GM18873 (cell line): Measurements from ENCODE around the gene FAM120A.
"Not testable (repeated sequence)": the region's sequence is repeated elsewhere in the genome, so short reads cannot be mapped to it uniquely, and the experiment has no call there.

Source experiments
- ATAC-seq: cut with Tn5 transposase; IDR thresholded peaks from one replicate; pipeline ENCODE4 v1.9.1; 2021; ENCODE audit warnings: mild to moderate bottlenecking, moderate library complexity, moderate number of reproducible peaks; ENCODE audit not compliant: unreplicated experiment, low FRiP score

The FAM120A gene

GRCh38 chr9:93501406-93501805 is 49.9 kb downstream of the FAM120A start:
- no peak for ATAC-seq

DNA sequence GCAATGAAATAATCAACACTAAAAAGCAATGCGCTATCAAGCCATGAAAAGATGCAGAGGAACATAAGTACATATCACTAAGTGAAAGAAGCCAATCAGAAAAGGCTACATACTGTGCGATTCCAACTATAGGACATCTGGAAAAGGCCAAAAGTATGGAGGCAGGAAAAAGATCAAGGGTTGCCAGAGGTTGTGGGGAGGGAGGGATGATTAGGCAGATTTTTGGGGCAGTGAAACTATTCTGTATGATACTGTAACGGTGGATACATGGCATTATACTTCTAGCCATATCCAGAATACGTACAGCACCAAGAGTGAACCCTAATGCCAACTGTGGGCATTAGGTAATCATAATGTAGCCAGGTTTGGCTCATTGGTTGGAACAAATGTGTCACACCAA is 51.9 kb downstream of the FAM120A start:
- ATAC-seq = no peak

- ATAC-seq = no peak
These were observed 54.2 kb downstream of the FAM120A start for GRCh38 chr9:93505541-93506132.

- no peak for ATAC-seq
These were observed 56.3 kb downstream of the FAM120A start for GRCh38 chr9:93507768-93508167.

GRCh38 chr9:93508207-93508606 is 56.7 kb downstream of the FAM120A start:
- no peak for ATAC-seq

GRCh38 chr9:93509084-93509483 is 57.6 kb downstream of the FAM120A start:
- no peak for ATAC-seq

DNA sequence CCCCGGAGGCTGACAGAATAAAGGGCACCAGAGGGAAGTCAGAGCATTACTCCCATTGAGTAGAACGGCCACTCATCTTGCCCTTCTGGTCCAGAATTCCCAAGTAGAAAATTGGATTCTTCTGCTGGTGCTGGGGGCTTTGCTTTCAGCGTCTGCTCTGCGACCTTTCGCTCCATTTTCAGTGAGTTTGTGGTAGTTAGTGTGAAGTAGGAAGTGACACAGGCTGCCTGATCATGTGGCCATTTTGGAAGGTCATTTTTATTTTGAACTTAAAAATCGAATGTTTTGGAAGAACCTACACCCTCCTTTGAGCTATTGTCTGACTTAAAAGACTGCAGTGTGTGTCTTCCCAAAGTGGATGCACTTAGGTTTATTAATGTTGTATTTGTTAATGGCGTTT is 58.6 kb downstream of the FAM120A start:
- no peak for ATAC-seq

- ATAC-seq = not testable (repeated sequence)
These were observed 59.7 kb downstream of the FAM120A start for GRCh38 chr9:93511228-93511627.

DNA sequence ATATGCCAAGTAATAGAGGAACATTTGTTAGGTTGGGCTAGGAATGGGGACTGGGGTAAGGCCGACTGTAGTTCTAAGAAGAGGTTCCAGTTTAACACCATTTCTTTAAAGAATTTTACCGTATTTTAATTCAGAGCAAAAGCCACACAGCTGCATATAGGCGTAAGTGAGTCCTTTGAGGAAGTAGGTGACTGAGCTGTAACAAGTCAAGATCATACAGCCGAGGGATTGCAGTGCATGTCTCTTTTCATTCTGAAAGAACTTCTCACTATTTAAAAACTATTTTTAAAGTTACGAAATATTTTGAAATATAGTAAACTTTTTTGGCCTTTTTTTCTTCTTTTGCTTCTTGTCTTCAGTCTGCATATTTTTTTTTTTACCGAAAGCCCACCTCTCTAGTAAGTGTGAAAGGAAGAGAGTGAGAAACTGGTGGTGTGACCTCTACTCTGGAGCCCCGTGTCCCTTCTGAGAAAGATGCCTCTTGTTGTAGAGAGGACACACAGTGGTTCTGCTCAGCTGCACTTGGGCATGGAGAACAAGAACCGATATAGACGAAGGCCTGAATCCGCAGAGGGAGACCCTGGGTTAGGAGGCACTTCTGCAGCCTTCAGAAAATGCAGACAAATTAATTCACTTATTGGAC is 60.8 kb downstream of the FAM120A start:
- ATAC-seq = not testable (repeated sequence)

DNA sequence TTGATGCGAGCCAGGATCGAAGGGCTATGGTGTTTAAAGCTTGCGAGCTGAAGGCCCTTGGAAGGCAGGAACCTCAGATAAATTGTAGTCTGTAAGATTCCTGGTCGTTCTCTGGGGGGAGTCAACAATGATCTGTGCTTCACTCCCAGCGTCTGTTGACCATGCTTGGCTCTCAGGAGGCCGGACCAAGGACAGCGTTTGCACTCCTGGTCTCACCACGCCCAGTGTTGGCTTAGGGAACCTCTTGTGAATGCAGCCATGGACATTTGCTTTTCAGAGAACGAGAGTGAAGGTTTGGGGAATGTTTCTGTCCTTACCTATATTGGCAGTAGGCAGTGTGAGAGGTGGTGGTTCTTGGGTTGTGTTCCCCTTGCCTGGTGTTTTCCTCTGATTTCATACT is 62.1 kb downstream of the FAM120A start:
- ATAC-seq = no peak

GRCh38 chr9:93517331-93517730 is 65.8 kb downstream of the FAM120A start:
- ATAC-seq = no peak

- no peak for ATAC-seq
These were observed 69.0 kb downstream of the FAM120A start for GRCh38 chr9:93520523-93520922.

GRCh38 chr9:93522736-93523135 is 71.3 kb downstream of the FAM120A start:
- ATAC-seq = no peak

GRCh38 chr9:93523518-93524144 is 72.1 kb downstream of the FAM120A start:
- no peak for ATAC-seq

GRCh38 chr9:93525476-93525875 is 74.0 kb downstream of the FAM120A start:
- no peak for ATAC-seq

GRCh38 chr9:93531374-93531773 is 79.9 kb downstream of the FAM120A start:
- ATAC-seq = no peak

DNA sequence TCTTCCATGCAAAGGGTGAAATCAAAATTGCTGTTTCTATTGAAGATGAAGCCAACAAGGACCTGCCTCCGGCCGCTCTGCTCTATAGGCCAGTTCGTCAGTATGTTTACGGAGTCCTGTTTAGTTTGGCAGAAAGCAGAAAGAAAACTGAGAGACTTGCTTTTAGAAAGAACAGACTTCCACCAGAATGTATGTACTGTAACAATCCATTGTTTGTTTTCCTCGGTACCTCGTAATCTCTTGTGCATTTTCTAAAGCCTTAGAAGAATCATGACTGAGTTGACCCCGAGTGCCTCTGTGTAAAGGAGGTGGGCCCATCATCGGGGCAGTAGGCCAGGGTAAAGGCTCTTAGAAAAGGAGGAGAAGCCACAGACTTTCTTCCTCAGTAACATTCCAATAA is 80.7 kb downstream of the FAM120A start:
- no peak for ATAC-seq

DNA sequence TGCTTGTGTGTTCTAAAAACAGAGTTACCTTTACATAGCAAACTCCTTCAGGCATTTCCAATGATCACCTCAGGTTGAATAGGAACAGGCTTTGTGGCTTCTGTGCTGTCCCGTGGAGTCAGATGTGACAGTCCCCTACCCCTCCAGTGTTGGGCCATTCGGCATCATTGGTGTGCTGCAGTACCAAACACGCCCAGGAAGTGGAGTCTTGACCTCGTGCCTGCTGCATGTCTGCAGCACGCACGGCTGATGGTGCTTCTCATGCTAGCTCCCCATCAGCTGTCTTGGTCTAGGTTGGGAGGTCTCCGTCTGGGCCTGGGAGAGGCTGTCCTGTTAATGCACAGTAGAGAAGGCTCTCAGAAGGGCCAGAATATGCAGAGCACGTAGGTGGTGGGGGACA is 82.4 kb downstream of the FAM120A start:
- no peak for ATAC-seq

DNA sequence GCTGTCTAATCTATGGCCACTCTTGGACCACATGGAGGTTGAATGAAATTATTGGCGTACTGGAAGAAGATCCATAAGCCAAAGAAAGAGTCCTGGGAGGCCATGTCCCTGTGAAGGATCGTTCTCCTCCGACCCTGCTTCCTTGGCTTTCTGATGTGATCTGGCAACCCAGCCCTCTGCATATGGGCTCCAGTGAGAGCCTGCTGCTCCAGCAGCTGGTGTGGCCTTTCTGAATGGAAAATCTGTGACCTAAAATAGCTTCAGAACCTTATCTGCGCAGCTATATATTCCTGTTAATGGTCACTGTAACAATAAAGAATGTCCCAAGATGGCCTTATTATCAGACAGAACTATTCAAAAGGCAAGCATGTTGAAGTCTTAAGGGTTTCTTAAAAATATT is 84.7 kb downstream of the FAM120A start:
- no peak for ATAC-seq

GRCh38 chr9:93536874-93537273 is 85.4 kb downstream of the FAM120A start:
- no peak for ATAC-seq

DNA sequence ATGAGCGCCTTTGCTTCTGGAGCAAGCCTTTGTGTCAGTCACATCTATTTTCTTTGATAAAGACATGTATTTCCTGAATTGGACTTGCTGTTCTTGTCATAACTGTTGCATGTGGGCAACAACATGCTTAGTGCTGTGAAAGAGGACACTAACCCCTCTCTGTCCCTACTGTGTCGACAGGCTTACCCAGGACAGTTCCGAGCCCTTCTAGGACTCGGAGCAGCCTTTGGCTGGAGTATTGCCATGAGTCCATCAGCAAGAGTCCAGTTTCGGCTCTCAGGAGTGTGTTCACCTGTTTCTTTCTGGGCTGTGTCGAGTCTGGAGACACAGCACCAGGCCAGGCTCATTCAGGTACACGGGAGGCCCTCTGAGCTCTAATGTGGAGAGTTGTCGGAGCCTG is 88.8 kb downstream of the FAM120A start:
- no peak for ATAC-seq

GRCh38 chr9:93541005-93541404 is 89.5 kb downstream of the FAM120A start:
- ATAC-seq = no peak
